Measurements from ENCODE around the gene SF3A2.
"Not testable (repeated sequence)": the region's sequence is repeated elsewhere in the genome, so short reads cannot be mapped to it uniquely, and the experiment has no call there.

The SF3A2 gene

DNA sequence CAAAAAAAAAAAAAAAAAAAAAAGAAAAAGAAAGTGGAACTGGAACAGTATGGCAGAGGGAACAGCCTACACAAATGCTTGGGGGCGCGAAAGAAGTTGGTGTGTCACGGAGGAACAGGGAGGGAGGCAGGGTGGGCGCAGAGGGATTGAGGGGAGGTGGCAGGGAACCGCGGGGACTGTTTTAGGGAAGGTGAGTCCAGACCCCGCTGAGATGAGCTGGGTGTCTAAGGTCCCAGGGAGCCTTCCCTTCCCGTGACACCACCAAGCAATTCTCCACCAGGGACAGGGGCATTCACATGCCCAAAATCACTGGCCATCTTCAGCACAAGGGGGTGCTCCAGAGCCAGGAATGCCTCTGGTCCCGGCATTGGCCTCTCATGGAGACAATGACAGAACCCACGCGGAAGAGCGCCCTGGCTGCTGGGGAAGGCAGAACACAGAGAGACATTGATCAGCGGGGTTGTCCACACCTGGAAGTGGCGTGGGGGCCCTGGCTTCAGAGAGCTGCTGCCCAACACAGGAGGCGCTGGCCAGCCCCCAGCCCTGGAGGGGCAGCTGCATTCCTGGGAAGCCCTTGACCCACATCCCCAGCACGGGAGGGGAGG is 38.4 kb downstream of the SF3A2 start:
- DNase-seq (ENCODE audit: low read depth, low spot score), result no peak

DNA sequence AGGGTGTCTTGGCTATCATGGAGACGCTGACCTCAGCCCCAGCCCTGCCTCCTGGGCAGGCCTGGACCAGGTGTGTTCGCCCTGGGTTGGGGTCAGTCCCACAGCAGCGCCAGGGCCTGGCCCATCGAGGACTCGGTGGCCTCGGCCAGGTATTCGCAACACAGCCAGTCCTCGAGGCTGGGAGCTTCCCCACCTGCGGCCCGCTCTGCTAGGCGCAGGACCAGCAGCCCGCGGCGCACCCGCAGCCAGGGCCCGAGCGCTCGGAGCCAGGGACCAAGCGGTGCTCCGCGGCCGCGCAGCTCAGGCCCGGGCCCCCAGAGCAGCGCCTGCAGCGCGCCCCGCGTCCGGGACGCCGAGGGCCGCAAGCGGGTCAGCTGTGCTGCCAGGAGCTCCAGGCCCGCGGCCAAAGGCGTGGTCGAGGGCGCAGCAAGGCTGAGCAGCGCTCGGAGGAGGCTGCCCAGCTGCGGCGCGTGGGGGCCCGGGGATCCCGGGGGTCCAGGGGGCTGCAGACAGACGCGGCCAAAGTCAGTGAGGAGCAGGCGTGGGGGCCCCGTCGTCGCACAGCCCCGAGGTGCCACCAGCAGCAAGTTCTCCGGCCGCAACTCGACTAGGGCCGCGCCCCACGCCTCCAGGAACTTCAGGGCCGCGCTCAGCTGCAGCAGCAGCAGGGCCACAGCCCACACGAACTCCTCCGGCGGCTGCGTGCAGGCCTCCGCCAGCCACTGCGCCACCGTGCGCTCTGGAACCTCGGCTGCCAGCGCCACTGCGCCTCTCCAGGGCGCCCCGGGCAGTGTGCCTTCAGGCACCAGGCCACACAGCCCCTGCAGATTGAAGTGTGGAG is 39.2 kb downstream of the SF3A2 start:
- no peak for DNase-seq (ENCODE audit: low read depth, low spot score)

DNA sequence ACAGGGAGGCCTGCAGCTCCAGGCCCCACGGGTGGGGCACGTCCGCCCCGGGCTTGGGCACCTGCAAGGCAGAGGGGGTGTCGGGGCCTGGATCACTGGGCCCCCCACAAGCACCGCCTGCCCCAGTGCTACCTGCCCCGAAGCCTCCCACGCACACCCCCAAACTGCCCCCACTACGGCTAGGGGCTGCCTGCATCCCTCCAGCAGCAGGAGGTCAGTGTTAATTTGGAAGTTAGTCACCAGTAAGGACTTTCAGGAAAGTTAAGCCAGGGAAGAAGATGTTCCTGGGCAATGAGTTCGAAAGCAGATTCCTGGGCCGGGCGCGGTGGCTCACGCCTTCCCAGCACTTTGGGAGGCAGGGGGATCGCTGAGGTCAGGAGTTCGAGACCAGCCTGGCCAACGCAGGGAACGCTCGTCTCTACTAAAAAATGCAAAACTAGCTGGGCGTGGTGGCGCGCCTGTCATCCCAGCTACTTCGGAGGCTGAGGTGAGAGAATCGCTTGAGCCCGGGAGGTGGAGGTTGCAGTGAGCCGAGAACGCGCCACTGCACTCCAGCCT is 39.9 kb downstream of the SF3A2 start:
- DNase-seq (ENCODE audit: low read depth, low spot score), result no peak

DNA sequence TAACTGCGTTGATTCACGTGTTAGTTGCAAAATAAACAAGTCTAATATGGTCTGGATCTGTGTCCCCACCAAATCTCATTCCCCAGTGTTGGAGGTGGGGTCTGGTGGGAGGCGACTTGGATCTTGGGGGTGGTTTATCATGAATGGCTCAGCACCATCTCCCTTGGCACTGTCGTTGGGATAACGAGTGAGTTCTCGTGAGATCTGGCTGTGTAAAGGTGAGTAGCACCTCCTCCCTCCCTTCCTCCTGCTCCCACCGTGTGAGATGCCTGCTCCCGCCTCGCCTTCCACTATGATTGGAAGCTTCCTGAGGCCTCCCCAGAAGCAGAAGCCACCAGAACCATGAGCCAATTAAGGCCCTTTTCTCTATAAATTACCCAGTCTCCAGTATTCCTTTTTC is 40.5 kb downstream of the SF3A2 start:
- no peak for DNase-seq (ENCODE audit: low read depth, low spot score)

DNA sequence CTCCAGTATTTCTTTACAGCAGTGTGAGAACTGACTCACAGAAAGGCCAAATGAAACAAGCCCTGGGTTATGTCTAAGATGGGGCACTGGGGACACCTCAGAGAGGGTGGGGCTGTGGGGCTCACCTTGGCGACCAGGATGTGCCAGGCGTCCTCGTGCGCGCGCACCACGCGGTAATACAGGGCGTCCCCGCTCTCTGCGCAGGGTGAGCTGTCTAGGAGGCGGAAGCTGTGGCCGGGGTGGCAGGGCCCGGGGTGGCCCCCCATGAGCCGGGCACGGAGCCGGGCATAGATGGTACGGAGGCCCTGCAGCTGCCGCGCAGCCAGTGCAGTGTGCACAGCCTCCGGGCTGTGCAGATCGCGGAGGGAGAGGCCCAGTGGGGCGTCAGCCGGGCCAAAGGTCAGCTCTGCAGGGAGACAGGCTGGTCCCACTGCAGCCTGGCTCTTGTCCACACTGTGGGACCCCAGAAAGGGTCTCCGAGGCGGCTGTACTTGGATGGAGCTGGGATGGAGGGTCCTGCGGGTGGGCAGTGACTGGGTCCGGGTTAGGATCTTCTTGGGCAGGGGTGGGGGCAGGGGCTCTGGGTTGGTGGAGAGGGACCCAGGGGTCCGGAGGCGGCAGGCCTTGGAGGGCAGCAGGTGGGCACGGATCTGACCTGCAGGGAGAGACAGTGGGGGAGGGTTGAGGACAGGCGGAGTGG is 42.0 kb downstream of the SF3A2 start:
- DNase-seq (ENCODE audit: low read depth, low spot score), result no peak

DNA sequence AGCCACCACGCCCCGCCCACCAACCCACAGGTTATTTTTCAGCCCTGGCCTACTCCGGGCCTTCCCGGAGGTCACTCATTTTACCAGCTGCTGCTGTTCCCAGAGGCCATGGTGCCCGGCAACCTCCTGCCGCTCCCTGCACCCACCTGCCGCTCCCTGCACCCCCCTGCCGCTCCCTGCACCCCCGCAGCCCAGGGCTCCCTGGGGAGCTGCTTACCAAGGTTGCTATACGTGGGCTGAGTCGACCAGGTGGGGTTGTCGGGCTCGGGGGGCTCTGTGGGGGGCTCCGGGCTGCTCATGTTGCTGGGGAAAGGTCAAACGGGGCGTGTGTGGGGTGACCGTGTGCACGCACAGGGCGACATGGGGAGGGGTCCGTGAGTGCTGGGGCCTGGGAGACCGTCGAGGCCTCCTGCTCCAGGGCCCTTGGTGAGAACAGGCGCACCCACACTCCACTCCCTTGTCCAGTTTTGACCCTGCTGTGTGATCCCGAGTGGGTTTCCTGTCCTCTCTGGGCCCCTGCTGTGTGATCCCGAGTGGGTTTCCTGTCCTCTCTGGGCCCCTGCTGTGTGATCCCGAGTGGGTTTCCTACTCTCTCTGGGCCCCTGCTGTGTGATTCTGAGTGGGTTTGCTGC is 44.1 kb downstream of the SF3A2 start:
- DNase-seq (ENCODE audit: low read depth, low spot score), result no peak

DNA sequence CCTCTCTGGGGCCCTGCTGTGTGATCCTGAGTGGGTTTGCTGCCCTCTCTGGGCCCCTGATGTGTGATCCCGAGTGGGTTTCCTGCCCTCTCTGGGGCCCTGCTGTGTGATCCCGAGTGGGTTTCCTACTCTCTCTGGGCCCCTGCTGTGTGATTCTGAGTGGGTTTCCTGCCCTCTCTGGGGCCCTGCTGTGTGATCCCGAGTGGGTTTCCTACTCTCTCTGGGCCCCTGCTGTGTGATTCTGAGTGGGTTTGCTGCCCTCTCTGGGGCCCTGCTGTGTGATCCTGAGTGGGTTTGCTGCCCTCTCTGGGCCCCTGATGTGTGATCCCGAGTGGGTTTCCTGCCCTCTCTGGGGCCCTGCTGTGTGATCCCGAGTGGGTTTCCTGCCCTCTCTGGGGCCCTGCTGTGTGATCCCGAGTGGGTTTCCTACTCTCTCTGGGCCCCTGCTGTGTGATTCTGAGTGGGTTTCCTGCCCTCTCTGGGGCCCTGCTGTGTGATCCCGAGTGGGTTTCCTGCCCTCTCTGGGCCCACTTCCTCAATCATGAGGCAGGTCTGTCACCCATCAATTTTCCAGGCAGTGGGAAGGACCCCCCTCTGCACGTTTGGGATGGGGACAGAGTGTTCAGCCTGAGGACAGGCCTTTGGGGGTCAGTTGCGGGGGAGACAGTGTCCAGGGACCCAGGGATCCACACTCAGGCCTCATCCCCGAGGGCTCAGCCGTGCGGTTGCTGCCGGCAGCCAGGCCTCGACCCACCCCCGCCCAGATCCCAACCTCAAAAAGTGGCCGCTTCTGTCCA is 44.8 kb downstream of the SF3A2 start:
- DNase-seq (ENCODE audit: low read depth, low spot score), result not testable (repeated sequence)

DNA sequence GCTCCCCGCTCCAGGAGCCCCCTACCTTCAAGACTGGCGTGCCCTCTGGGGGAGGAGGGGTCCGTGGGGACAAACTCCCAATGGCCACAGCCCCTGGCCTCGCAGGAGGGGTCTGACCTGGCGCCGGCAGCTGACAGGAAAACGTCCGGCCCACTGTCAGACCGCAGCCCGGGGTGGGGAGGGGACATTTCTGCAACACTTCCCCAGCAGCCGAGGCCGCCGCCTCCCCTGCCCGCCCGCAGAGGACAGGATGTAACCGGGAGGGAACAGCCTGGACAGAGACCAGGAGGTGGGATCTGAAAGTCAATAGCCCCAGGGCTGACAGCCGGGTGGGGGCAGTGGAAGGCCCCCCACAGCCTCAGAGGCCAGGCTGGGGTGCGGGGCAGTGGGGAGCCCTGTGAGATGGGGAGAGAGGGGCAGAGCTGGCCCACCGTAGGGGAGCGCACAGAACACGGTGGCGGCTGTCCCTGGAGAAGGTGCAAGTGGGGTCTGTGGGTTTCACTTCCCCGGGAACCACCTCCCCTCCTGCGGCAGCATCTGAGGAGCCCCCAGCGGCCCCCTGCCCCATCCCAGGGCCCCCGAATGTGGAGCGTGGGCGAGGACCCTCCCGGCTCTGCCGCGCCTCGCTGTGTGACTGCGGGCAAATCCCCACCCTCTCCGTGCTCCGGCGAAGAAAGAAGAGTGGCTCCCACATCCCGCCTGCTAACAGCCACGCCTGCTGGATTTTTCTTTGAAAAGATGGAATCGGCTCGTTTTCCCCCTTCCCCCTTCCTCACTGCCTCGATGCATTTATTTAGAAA is 45.6 kb downstream of the SF3A2 start, which contains the start of gene PEAK3:
Gene PEAK3 (minus strand): TSS at position 114 of the 800 bp plus-strand sequence. CDS start 1,244 bp downstream, outside the sequence.
- DNase-seq (ENCODE audit: low read depth, low spot score), result no peak

DNA sequence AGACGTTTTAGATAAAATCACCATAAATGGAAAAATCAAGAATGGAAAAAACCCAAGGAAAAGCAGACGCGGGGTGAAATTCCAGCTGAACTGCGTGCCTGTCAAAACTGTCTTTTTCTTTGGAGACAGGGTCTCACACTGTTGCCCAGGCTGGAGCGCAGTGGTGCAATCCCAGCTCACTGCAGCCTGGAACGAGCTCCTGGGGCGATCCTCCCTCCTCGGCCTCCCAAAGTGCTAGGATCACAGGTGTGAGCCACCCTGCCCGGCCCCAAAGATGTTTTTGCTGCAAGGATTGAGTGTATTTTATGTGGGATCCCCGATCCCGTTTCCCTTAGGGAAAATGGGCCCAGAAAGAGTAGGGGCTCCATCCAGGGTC is 46.2 kb downstream of the SF3A2 start:
- DNase-seq (ENCODE audit: low read depth, low spot score), result no peak

DNA sequence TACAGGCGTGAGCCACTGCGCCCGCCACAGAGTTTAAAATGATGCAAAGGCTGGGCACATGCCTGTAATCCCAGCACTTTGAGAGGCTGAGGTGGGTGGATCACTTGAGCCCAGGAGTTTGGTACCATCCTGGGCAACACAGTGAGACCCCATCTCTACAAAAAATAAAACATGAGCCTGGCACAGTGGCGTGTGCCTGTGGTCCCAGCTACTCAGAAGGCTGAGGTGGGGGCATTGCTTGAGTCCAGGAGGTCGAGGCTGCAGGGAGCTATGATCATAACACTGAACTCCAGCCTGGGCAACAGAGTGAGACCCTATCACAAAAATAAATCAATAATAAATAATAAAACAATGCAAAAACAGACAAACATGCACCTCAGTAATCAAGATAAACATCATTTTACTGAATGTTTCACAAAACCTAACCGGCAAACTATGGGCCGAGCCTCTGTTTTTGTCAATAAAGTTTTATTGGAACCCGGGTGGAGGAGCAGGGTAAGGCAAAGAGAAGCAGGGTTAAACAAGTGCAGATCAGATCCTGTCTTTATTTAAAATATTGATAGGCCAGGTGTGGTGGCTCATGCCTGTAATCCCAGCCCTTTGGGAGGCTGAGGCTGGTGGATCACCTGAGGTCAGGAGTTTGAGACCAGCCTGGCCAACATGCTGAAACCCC is 47.3 kb downstream of the SF3A2 start:
- no peak for DNase-seq (ENCODE audit: low read depth, low spot score)

DNA sequence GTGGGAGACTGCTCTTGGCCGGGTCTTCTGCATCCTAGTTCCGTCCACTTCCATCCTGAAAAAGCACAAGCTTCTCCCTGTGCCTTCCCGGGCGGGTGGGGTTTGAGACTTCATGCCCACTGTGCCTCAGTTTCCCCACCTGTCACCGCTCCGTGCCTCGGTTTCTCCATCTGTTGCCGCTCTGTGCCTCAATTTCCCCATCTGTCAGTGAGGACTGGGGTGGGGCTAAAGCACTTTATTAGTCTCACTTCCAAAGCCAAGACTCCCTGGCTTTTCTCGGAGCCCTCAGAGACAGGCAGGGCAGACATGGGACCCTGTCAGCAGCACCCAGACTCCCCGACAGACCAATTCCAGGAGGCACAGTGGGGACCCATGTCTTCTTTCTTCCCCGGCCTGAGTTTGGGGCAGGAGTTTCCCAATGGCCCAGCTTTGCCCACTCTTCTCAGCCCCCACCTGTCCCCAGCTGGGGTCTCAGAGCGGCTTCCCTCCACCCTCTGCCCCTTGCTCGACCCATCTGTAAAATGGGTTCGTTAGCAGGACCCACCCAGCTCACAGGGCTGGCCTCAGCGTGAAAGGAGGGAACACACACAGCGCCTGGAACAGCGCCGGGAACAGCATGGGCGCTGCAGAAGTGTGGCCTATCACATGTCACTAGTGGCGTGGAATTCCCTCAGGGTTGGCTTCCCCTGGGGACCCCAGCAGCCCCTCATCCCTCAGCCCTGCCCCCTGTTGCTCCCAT is 49.9 kb downstream of the SF3A2 start:
- DNase-seq (ENCODE audit: low read depth, low spot score), result no peak

DNA sequence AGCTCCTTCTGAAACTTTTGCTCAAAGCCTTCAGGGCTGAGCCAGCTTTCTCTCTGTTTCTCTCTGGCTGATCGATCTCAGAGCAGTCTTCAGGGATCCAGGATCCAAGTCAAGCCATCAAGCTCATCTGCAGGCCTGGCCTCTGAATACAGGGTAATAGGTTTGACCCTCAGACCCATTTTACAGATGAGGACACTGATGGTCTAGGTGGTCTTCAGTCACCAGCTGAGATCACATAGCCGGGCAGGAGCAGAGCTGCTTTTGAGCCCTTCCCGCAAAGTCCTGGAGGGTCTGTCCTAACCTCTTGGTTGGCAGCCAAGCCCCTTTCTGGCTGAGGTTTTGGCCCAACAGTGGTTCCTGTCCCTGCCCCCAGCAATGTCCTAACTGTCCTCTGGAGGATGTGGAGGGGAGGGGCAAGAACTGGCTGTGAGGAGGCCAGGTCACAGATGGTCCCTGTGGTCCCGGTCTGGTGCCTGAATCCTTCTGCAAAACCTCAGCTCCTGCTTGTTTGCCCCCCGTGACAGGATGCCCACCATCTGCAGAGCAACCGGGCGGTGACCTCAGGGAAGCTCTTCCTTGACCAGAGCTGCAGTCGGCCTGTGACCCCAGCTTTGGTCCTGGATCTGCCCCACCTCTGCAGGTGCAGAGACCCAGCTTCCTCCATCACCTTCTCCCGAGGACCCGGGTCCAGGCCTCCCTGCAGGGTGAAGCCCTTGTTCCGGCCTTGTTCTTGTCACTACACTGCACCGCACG is 51.1 kb downstream of the SF3A2 start:
- DNase-seq (ENCODE audit: low read depth, low spot score), result no peak

DNA sequence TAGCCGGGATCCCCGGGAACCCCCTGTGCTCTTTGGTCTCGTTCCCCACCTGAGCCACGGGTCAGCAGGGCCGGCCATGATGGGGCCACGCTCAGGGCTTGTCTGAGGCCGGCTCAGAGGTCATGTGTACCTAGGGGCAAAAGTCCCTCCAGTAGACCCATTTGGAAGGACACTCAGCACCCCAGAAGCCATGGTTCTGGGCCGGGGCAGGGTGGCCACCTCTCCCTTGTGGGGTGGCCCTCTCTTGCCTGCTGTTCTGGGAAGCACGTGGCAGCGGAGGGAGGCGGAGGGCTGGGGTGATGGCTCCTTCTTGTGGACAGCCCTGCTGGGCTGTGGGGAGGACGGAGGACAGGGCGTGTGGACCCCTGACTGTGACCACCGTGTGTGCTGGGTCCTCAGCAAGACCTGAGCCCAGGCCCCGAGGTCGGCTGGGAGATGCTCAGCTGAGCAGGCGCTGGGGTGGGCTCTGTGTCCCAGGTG is 51.8 kb downstream of the SF3A2 start:
- DNase-seq (ENCODE audit: low read depth, low spot score), result no peak

DNA sequence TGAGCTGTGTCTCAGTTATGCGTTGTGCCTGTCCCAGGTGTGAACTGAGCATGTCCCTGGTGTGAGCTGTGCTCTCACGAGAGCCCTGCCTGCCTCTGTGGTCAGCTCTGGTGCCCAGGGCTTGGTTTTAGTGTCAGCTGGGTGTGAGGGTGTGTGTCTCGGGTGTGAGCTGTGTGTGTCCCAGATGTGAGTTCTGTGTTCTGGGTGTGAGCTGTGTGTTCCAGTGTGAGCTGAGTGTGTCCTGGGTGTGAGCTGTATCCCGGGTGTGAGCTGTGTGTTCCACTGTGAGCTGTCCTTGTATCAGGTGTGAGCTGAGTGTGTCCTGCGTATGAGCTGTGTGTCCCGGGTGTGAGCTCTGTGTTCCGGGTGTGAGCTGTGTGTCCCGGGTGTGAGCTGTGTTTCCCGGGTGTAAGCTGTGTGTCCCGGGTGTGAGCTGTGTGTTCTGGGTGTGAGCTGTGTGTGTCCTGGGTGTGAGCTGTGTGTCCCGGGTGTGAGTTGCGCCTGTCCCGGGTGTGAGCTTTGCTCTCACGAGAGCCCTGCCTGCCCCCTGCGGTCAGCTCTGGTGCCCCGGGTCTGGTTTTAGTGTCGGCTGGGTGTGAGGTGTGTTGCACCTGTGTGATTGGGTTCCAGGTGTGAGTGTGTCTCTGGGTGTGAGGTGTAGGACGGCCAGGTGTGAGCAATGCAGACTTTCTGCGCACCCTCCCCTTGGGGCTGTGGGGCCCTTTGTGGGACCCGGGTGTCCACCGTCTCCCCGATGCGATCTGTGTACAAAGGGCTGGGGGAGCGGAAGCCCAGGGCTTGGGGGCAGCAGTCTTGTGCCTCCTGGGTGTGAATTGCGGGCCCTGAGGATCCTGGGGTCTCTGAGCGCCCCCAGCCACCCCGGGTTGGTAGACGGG is 52.4 kb downstream of the SF3A2 start:
- no peak for DNase-seq (ENCODE audit: low read depth, low spot score)

DNA sequence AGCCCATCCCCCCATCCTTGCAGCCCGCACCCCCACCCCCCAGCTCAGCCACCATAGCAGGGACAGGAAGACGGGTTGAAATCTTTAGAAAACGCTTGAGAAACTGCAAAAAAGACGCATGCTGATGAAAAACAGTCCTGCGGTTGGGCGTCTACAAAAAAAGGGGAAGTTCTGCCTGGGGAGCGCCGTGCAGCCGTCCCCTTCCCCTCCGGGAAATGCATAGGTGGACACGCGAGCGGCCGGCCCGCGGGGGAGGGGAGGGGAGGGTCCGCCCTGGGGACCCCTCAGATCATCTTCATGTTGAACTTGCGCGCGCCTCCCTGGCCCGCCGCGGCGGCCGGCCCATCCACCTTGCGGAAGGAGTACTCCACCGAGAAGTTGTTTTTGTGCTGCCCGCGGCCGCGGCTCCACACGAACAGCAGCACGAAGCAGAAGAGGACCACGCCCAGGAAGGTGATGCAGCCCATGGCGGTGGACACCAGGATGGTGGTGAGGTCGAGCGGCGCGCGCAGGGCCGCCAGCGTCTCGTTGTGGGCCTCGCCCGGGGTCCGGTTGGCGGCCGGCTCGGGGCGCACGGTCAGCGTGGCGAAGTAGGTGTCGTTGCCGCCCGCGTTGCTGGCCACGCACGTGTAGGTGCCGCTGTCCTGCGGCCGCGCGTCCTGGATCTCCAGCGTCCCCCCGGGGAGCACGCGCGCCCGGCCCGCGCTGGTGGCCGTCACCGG is 53.3 kb downstream of the SF3A2 start:
- DNase-seq (ENCODE audit: low read depth, low spot score), result no peak

DNA sequence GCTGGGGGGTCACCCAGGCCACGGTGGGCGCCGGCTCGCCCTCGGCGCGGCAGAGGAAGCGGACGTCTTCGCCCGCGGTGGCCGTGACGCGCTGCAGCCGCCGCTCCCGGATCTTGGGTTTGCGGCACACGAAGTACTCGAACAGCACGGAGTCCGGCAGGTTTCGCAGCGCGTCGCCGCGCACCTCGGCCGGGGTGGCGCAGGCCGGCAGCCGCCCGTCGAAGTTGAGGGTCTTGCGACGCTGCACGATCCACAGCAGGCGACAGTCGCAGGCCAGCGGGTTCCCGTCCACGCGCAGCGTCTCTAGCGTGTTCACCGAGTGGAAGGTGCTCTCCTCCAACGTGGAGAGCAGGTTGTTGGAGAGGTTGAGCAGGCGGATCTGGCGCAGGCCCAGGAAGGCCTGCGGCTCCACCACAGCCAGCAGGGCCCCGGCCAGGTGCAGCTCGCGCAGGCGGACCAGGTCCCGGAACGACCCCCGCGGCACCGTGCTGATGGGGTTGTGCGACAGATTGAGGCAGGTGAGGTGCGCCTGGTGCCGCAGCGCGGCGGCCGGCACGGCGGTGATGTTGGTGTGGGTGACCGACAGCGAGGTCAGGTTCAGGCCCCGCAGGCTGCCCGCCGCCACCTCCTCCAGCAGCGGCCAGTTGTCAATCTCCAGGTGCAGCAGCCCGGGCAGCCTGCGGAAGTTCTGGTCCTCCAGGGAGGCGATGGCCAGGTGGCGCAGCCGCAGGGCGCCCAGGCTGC is 54.0 kb downstream of the SF3A2 start:
- no peak for DNase-seq (ENCODE audit: low read depth, low spot score)

Data from brain pericyte (primary cell).